ENCODE measurements around the gene KCNIP4.

The KCNIP4 gene

DNA sequence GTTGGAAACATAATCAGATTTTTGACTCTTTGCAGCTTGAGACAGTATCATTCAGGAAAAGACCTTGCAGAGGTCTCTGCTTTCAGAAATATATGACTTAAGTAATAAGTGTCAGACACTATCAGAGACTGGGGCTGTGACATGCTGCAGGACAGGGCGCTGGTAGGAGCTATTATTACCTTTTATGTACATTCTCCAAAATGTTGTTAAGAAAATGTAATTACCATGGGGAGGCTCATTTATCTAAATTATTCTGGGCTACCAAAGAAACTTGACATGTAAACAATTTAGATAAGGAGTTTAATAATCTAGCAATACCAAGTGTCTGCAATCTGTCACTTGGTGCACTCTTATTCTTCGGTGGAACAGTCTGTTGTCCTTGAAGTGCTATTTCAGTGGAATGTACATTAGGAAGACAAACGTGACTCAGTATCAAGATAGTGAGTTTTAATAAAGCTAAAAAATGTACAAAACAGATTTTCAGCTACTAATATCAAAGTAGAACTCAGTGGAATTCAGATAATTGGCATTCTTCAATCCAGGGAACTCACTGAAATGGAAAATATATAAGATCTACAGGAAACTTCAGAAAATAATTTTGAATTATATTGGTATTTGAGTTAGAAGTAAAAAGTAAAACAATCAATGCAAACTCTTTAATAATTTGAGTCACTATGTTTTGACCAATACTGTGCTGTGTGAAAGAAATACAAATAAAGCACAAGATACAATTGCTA is 214.5 kb downstream of the KCNIP4 start:
- TF ChIP-seq, protein P1, sequence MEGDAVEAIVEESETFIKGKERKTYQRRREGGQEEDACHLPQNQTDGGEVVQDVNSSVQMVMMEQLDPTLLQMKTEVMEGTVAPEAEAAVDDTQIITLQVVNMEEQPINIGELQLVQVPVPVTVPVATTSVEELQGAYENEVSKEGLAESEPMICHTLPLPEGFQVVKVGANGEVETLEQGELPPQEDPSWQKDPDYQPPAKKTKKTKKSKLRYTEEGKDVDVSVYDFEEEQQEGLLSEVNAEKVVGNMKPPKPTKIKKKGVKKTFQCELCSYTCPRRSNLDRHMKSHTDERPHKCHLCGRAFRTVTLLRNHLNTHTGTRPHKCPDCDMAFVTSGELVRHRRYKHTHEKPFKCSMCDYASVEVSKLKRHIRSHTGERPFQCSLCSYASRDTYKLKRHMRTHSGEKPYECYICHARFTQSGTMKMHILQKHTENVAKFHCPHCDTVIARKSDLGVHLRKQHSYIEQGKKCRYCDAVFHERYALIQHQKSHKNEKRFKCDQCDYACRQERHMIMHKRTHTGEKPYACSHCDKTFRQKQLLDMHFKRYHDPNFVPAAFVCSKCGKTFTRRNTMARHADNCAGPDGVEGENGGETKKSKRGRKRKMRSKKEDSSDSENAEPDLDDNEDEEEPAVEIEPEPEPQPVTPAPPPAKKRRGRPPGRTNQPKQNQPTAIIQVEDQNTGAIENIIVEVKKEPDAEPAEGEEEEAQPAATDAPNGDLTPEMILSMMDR (IDR thresholded peaks at IDR 0.05; ENCODE audit: low read depth, low read length) = no peak
- H3K4me3 ChIP-seq (ENCODE audit: low read depth, low read length) = no peak overlapping the region

GRCh38 chr4:21728304-21728703 is 220.3 kb downstream of the KCNIP4 start:
- TF ChIP-seq, protein P1 (IDR thresholded peaks at IDR 0.05; ENCODE audit: low read depth, low read length) = no peak
- no peak overlapping the region for H3K4me3 ChIP-seq (ENCODE audit: low read depth, low read length)

GRCh38 chr4:21726255-21726815 is 222.2 kb downstream of the KCNIP4 start:
- no peak overlapping the region for H3K4me3 ChIP-seq (ENCODE audit: low read depth, low read length)
- TF ChIP-seq, protein P1 (IDR thresholded peaks at IDR 0.05; ENCODE audit: low read depth, low read length) = no peak

GRCh38 chr4:21722157-21722839 is 226.3 kb downstream of the KCNIP4 start:
- no peak overlapping the region for H3K4me3 ChIP-seq (ENCODE audit: low read depth, low read length)
- TF ChIP-seq, protein P1 (IDR thresholded peaks at IDR 0.05; ENCODE audit: low read depth, low read length) = no peak

GRCh38 chr4:21716531-21716930 is 232.0 kb downstream of the KCNIP4 start:
- H3K4me3 ChIP-seq (ENCODE audit: low read depth, low read length) = no peak overlapping the region
- TF ChIP-seq, protein P1 (IDR thresholded peaks at IDR 0.05; ENCODE audit: low read depth, low read length) = no peak

DNA sequence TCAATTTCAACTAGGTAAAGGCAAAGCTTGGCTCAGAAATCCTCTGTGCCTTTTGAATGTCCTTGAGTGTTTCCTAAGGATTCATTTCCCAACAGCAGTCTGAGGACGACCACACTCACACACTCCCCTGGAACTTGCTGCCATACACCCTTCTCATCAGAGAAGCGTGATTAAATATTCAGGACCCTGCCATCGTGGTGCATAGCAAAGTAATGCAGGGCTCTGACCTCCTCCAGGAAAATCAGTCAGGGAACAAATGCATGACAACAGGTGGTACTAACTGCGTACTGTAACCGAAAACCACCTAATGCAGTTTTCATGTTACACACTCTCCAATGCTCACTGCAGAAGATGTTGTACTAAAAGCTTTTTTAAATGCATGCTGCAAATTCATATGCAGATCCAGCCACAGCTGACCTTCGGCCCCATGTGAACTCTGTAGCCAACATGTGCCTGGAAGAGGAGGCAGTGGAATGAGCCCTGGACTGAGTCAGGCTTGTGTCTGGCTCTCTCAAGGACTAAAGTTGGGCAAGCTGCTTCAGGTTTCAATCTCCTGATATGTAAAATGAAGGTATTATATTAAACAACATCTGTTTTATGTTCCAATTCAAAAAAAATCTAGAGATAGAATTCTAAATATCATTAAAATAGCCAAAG is 238.3 kb downstream of the KCNIP4 start:
- H3K4me3 ChIP-seq (ENCODE audit: low read depth, low read length) = no peak overlapping the region
- TF ChIP-seq, protein P1 (IDR thresholded peaks at IDR 0.05; ENCODE audit: low read depth, low read length) = no peak

All from WI38 (cell line).